H1 (cell line): ENCODE data around the gene RBM19. TPM values are rescaled to one million over a fixed set of nuclear protein-coding genes. Genes with fewer than 3 reads are reported as not detected.
A peak's percentile ranks its signal among the peaks of the same experiment; 100 is the strongest.

Source experiments
- RAD21 ChIP-seq, 2 experiments: IDR thresholded peaks in 1 of 2; conservative IDR thresholded peaks in 1 of 2; 2 replicates each; pipeline ENCODE4 v1.6.1; 2011; ENCODE audit warnings: low read depth in 2 of 2, low read length in 2 of 2, improper control_type of control experiment in 1 of 2, inconsistent platforms in 1 of 2, mild to moderate bottlenecking in 1 of 2, moderate library complexity in 1 of 2
- polyA plus RNA-seq, 7 experiments: library from polyadenylated mRNA; depleted of rRNA in 3 of 7; stranded (reverse) in 5 of 7; unstranded in 2 of 7; fragments of >200 nt in 5 of 7; fragments of 200-250 nt in 2 of 7; gene quantifications; 1 replicate in 5 of 7; 2 replicates in 1 of 7; 4 replicates in 1 of 7; pipeline versions ENCODE4 v1.2.1 to v1.2.3, GENCODE V29; 2011 to 2013; ENCODE audit warnings: missing spikeins in 2 of 7, mixed read lengths in 2 of 7
- total RNA-seq: library from RNA; stranded (reverse); fragmentation: NEBNext Ultra II Directional; extraction: Animal tissue kit (Norgen Biotek cat#: 25700); gene quantifications from 2 replicates; pipeline ENCODE4 v1.2.1, GENCODE V29; 2021

Gene RBM19
- total and polyA plus RNA-seq, 2 of the 8 experiments (the other 6 are each of a cell fraction or from before 2014, with no cell fraction given) = 23.4 to 61.9 TPM

DNA sequence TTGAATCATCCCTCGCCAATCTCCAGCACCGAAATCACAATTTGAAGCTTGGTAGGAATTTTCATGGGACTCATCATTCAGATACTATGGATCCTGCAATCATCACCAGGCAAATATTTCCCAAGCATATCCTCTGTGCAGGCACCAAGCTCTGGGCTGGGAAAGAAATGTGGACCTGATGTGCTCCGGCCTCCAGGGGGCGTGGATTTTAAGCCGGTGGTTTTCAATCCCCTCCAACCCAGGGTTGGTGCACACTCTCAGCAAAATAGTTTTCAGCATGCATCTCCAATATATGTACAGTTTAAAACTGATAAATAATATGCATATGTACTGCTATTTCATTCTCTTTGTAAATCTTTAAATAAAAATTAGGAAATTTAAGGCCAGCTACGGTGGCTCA is 98.9 kb downstream of the RBM19 start (continued):
- peak; percentile 30 to 44; a peak in 3 of 4 replicates for TF ChIP-seq RAD21 (IDR thresholded peaks at IDR 0.05 in 1 of 2, conservative IDR thresholded peaks at IDR 0.05 in 1 of 2; ENCODE audit: low read depth in 2 of 2, low read length in 2 of 2)
